OCI-LY1 (cell line): ENCODE results near the gene TIMM21.

Experiments used
- H2AFZ ChIP-seq: fragments of 200-600 bp; sonication (generic), shearing (Covaris generic); 2 replicates; pipeline ENCODE4 v1.6.0; 2014; ENCODE audit warnings: antibody characterized with exemption, mild to moderate bottlenecking, low read length
- H3F3A ChIP-seq: fragments of 200-600 bp; sonication (generic), shearing (Covaris generic); 2 replicates; pipeline ENCODE4 v1.6.0; 2014; ENCODE audit warnings: mild to moderate bottlenecking, antibody characterized with exemption, low read length, moderate library complexity; ENCODE audit not compliant: insufficient read depth
- H3K27ac ChIP-seq: fragments of 200-600 bp; sonication (generic); 2 replicates; pipeline ENCODE4 v1.5.1; 2014; ENCODE audit warnings: low read length, mixed run types, mild to moderate bottlenecking, low read depth; ENCODE audit not compliant: poor library complexity, severe bottlenecking
- H3K27me3 ChIP-seq: fragments of 200-600 bp; sonication (generic); 2 replicates; pipeline ENCODE4 v1.6.0; 2014; ENCODE audit warnings: antibody characterized with exemption, mild to moderate bottlenecking, low read length, moderate library complexity; ENCODE audit not compliant: insufficient read depth
- H3K36me3 ChIP-seq: fragments of 200-600 bp; sonication (generic); 2 replicates; pipeline ENCODE4 v1.6.1; 2014; ENCODE audit warnings: mild to moderate bottlenecking, antibody characterized with exemption, low read length, moderate library complexity, mixed read lengths; ENCODE audit not compliant: insufficient read depth
- H3K4me1 ChIP-seq: fragments of 200-600 bp; sonication (generic); 2 replicates; pipeline ENCODE4 v1.5.1; 2014; ENCODE audit warnings: mild to moderate bottlenecking, low read length, moderate library complexity; ENCODE audit not compliant: insufficient read depth, severe bottlenecking
- H3K4me2 ChIP-seq: fragments of 200-600 bp; sonication (generic), shearing (Covaris generic); 2 replicates; pipeline ENCODE4 v1.6.1; 2014; ENCODE audit warnings: low read length
- H3K4me3 ChIP-seq: fragments of 200-600 bp; sonication (generic); 2 replicates; pipeline ENCODE4 v1.5.1; 2014; ENCODE audit warnings: low read length, low read depth, mild to moderate bottlenecking, mixed read lengths; ENCODE audit not compliant: poor library complexity, severe bottlenecking
- H3K79me2 ChIP-seq: fragments of 200-600 bp; shearing (Covaris generic); 2 replicates; pipeline ENCODE4 v1.6.1; 2016; ENCODE audit warnings: mixed run types, low read length, mixed read lengths; ENCODE audit not compliant: insufficient read depth
- H3K9ac ChIP-seq: fragments of 200-600 bp; sonication (generic), shearing (Covaris generic); 2 replicates; pipeline ENCODE4 v1.6.1; 2014; ENCODE audit warnings: mild to moderate bottlenecking, low read length, mixed read lengths
- H3K9me2 ChIP-seq: fragments of 200-600 bp; sonication (generic), shearing (Covaris generic); 2 replicates; pipeline ENCODE4 v1.6.1; 2014; ENCODE audit warnings: low read depth, mild to moderate bottlenecking, low read length, mixed read lengths
- H3K9me3 ChIP-seq: fragments of 200-600 bp; shearing (Covaris generic); 2 replicates; pipeline ENCODE4 v1.6.1; 2014; ENCODE audit warnings: low read length, mixed read lengths
- H4K20me1 ChIP-seq: fragments of 200-600 bp; sonication (generic), shearing (Covaris generic); 2 replicates; pipeline ENCODE4 v1.6.0; 2016; ENCODE audit warnings: mild to moderate bottlenecking, low read length; ENCODE audit not compliant: insufficient read depth
- EZH2 ChIP-seq: fragments of 200-600 bp; sonication (generic), shearing (Covaris generic); IDR thresholded peaks from 2 replicates; pipeline ENCODE4 v1.8.0; 2017; ENCODE audit warnings: borderline replicate concordance, mixed run types, mild to moderate bottlenecking, antibody characterized with exemption, low read length, moderate library complexity, mixed read lengths
- TF ChIP-seq, protein P1 (sequence below): fragments of 200-600 bp; sonication (generic), shearing (Covaris generic); IDR thresholded peaks from 2 replicates; pipeline ENCODE4 v1.5.1; 2017; ENCODE audit warnings: mild to moderate bottlenecking, antibody characterized with exemption, low read length, moderate library complexity, mixed read lengths

TIMM21 gene

DNA sequence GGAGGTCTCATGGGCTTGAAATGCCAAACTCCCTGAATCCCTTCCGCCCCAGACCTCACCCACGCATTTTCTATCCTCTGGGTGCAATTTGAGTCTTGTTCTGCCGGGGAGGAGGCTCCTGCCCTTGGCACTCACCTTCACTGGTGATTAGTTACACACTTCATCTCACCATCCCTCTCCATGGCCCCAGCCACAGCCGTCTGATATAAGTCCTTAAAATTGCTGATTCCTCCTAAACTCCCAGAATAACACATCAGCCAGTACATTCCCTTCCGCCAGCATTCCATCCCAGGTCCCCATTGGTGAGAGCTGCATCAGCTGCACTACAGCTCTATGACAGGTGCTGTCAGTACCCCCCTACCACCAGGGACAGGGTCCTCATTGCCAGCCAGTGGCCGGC is 3.9 kb downstream of the TIMM21 start:
- no peak overlapping the region for H3K4me2 ChIP-seq
- no peaks in the 10 kb centered on the region for H3K9me3 ChIP-seq
- no peaks in the 10 kb centered on the region for H3K27me3 ChIP-seq
- no peak for TF ChIP-seq EZH2
- TF ChIP-seq, protein P1, sequence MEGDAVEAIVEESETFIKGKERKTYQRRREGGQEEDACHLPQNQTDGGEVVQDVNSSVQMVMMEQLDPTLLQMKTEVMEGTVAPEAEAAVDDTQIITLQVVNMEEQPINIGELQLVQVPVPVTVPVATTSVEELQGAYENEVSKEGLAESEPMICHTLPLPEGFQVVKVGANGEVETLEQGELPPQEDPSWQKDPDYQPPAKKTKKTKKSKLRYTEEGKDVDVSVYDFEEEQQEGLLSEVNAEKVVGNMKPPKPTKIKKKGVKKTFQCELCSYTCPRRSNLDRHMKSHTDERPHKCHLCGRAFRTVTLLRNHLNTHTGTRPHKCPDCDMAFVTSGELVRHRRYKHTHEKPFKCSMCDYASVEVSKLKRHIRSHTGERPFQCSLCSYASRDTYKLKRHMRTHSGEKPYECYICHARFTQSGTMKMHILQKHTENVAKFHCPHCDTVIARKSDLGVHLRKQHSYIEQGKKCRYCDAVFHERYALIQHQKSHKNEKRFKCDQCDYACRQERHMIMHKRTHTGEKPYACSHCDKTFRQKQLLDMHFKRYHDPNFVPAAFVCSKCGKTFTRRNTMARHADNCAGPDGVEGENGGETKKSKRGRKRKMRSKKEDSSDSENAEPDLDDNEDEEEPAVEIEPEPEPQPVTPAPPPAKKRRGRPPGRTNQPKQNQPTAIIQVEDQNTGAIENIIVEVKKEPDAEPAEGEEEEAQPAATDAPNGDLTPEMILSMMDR: no peak
- no peaks in the 10 kb centered on the region for H3F3A ChIP-seq
- peaks cover 68% of the 10 kb centered on the region for H3K36me3 ChIP-seq
- H3K79me2 ChIP-seq: peaks cover 54% of the 10 kb centered on the region
- no peaks in the 10 kb centered on the region for H3K9me2 ChIP-seq
- no peak overlapping the region for H2AFZ ChIP-seq
- H3K9ac ChIP-seq: no peak overlapping the region
- H3K4me1 ChIP-seq: peaks cover 35% of the 10 kb centered on the region
- H4K20me1 ChIP-seq: no peaks in the 10 kb centered on the region
- H3K27ac ChIP-seq: no peak overlapping the region
- H3K4me3 ChIP-seq: no peak overlapping the region

DNA sequence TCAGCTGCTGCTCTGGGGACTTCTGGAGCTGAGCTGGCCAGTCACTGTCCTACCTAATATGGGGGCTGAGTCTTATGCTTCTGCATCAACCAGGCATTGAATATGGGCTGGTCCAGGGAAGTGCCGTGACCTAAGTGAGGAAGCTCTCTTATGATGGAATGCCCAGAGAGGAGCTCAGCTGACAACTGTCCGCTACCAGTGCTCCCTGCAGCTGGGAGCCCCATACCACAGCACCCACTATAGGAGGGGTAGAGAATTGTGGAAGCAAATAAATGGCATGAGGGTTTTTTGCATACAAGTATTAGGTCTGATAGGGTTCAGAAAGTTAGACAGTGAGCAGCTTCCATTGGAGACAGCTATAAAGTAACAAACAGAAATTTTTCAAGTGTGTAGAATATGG is 4.5 kb downstream of the TIMM21 start:
- Histone ChIP-seq H4K20me1 (no peaks in the 10 kb centered on the region), H3K27ac (no peak overlapping the region), H3K4me2 (0 out of 2 replicates have a peak overlapping the region, but pooled peaks have one; percentile 11), H3K4me3 (no peak overlapping the region), H3F3A (no peaks in the 10 kb centered on the region), H3K9ac (no peak overlapping the region), H3K36me3 (peaks cover 74% of the 10 kb centered on the region), H3K4me1 (peaks cover 33% of the 10 kb centered on the region), H3K79me2 (peaks cover 54% of the 10 kb centered on the region), H3K9me2 (no peaks in the 10 kb centered on the region), H3K27me3 (no peaks in the 10 kb centered on the region), H2AFZ (no peak overlapping the region), H3K9me3 (no peaks in the 10 kb centered on the region)
- TF ChIP-seq, protein P1: no peak
- no peak for TF ChIP-seq EZH2

DNA sequence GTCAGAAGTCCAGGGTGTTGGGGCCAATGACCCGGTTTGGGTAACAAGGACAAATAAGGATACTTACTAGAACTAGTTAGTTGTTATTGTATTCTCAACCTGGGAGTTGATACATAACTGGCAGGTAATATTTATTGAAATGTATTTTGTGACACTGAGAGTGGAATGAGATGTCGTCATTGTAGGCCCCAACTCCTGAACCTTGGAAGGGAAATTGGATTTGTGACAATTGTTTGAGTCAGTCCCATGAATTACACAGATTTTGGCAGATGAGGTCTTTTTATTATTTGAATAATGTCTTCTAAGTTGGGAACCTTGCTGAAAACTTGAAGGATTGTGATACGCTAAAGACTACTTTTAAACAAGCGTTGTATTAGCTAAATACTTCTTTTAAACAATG is 5.1 kb downstream of the TIMM21 start:
- H3K9me3 ChIP-seq: no peaks in the 10 kb centered on the region
- no peaks in the 10 kb centered on the region for H3F3A ChIP-seq
- H3K4me2 ChIP-seq: no peak overlapping the region
- no peaks in the 10 kb centered on the region for H3K27me3 ChIP-seq
- TF ChIP-seq, protein P1: no peak
- no peak for TF ChIP-seq EZH2
- H4K20me1 ChIP-seq: no peaks in the 10 kb centered on the region
- H3K9ac ChIP-seq: no peak overlapping the region
- peaks cover 79% of the 10 kb centered on the region for H3K36me3 ChIP-seq
- peaks cover 54% of the 10 kb centered on the region for H3K79me2 ChIP-seq
- no peaks in the 10 kb centered on the region for H3K9me2 ChIP-seq
- peaks cover 30% of the 10 kb centered on the region for H3K4me1 ChIP-seq
- H3K4me3 ChIP-seq: no peak overlapping the region
- no peak overlapping the region for H2AFZ ChIP-seq
- H3K27ac ChIP-seq: no peak overlapping the region
